ENCODE data around the gene HOXA13.

- TF ChIP-seq, protein P1, sequence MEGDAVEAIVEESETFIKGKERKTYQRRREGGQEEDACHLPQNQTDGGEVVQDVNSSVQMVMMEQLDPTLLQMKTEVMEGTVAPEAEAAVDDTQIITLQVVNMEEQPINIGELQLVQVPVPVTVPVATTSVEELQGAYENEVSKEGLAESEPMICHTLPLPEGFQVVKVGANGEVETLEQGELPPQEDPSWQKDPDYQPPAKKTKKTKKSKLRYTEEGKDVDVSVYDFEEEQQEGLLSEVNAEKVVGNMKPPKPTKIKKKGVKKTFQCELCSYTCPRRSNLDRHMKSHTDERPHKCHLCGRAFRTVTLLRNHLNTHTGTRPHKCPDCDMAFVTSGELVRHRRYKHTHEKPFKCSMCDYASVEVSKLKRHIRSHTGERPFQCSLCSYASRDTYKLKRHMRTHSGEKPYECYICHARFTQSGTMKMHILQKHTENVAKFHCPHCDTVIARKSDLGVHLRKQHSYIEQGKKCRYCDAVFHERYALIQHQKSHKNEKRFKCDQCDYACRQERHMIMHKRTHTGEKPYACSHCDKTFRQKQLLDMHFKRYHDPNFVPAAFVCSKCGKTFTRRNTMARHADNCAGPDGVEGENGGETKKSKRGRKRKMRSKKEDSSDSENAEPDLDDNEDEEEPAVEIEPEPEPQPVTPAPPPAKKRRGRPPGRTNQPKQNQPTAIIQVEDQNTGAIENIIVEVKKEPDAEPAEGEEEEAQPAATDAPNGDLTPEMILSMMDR (IDR thresholded peaks at IDR 0.05), result no peak
- no peak for TF ChIP-seq POLR2A (IDR thresholded peaks at IDR 0.05)
Measured at GRCh38 chr7:27220440-27220955, 20.6 kb upstream of the HOXA13 start.
